Adrenal gland (tissue), 5 donors: ENCODE data around the gene XIRP2.
"Not testable (repeated sequence)": the region's sequence is repeated elsewhere in the genome, so short reads cannot be mapped to it uniquely, and the experiment has no call there.

ENCODE experiments used
- CTCF ChIP-seq, 6 experiments: fragments of 450-650 bp in 4 of 6; fragments of 200-600 bp in 2 of 6; sonication (generic) in 1 of 6; IDR thresholded peaks; 1 replicate in 5 of 6; 2 replicates in 1 of 6; pipeline versions ENCODE4 v1.5.1 to v1.8.0; 2016 to 2021; ENCODE audit warnings: antibody characterized with exemption in 6 of 6, mild to moderate bottlenecking in 2 of 6, moderate library complexity in 1 of 6
- POLR2A ChIP-seq, 2 donors: fragments of 450-650 bp; IDR thresholded peaks; one replicate each; pipeline ENCODE4 v1.6.1; 2017; ENCODE audit warnings: antibody characterized with exemption in 2 of 2, mild to moderate bottlenecking in 2 of 2, moderate library complexity in 1 of 2
- donor health status: DM: no; HTN: no; CAD: no.

- not testable (repeated sequence) for TF ChIP-seq CTCF, POLR2A (IDR thresholded peaks at IDR 0.05)
These were observed 187.4 kb downstream of the XIRP2 start for GRCh38 chr2:167075708-167076107.
